Urinary bladder (tissue), 4 donors: ENCODE data around the gene CCDC183. TPM values are rescaled to one million over a fixed set of nuclear protein-coding genes. Genes with fewer than 3 reads are reported as not detected.

Experiments used
- DNase-seq: peaks from one replicate; pipeline ENCODE4 v3.0.0-alpha.2; 2015; ENCODE audit errors: extremely low spot score
- H3K27ac ChIP-seq: one replicate; pipeline ENCODE4 v1.5.1; 2013; ENCODE audit warnings: low read depth, mild to moderate bottlenecking, moderate library complexity
- H3K36me3 ChIP-seq: one replicate; pipeline ENCODE4 v1.6.1; 2013; ENCODE audit warnings: mild to moderate bottlenecking, moderate library complexity; ENCODE audit not compliant: insufficient read depth
- H3K4me1 ChIP-seq: one replicate; pipeline ENCODE4 v1.6.1; 2013; ENCODE audit warnings: mild to moderate bottlenecking, moderate library complexity; ENCODE audit not compliant: insufficient read depth
- H3K4me3 ChIP-seq: one replicate; pipeline ENCODE4 v1.5.1; 2013; ENCODE audit warnings: low read depth, low read length
- WGBS: extraction: QIAGEN DNeasy Blood & Tissue Kit; methylation state at CpG from one replicate; pipeline ENCODE4 v1.1.7; 2013; 5-methylcytosine and 5-hydroxymethylcytosine counted together
- polyA plus RNA-seq: library from polyadenylated mRNA; stranded (reverse); fragments of 200-250 nt; gene quantifications from one replicate; pipeline ENCODE4 v1.2.3, GENCODE V29; 2013
- total RNA-seq: library from RNA; depleted of rRNA; stranded (reverse); fragments of >200 nt; gene quantifications from one replicate; pipeline ENCODE4 v1.2.3, GENCODE V29; 2014
- donor health status: healthy with polysubstance abuse.
- donor health status: healthy.

CCDC183 gene
- total and polyA plus RNA-seq, 2 donors: 0.85 to 1.5 TPM

DNA sequence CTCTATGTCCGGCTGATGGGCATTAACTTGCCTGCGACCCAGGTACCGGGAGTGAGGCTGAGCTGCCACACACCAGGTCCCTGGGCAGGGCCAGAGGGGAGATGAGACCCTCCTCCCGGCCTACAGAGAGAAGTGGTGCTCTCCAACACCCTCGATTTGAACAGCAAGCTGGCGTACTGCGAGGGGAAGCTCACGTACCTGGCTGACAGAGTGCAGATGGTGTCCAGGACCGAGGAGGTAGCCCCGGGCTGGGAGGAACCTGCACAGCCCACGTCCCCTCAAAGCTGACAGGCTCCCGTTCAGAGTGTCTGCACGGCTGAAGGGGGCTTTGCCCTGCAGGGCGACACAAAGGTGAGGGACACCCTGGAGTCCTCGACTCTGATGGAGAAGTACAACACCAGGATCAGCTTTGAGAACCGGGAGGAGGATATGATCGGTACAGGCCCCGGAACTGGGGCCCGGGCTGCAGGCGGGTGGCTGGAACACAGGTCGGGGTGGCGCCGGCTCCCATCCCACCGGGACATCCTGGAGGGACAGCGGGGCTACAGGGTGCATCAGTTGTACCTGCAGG is 10.6 kb downstream of the CCDC183 start:
- H3K27ac ChIP-seq: no peak overlapping the region
- WGBS: 69% methylated on average over 25 of the region's 25 CpGs
- no peaks in the 10 kb centered on the region for H3K36me3 ChIP-seq
- peaks cover 1% of the 10 kb centered on the region for H3K4me1 ChIP-seq
- no peak for DNase-seq
- peak overlapping the region; percentile 98 for H3K4me3 ChIP-seq

DNA sequence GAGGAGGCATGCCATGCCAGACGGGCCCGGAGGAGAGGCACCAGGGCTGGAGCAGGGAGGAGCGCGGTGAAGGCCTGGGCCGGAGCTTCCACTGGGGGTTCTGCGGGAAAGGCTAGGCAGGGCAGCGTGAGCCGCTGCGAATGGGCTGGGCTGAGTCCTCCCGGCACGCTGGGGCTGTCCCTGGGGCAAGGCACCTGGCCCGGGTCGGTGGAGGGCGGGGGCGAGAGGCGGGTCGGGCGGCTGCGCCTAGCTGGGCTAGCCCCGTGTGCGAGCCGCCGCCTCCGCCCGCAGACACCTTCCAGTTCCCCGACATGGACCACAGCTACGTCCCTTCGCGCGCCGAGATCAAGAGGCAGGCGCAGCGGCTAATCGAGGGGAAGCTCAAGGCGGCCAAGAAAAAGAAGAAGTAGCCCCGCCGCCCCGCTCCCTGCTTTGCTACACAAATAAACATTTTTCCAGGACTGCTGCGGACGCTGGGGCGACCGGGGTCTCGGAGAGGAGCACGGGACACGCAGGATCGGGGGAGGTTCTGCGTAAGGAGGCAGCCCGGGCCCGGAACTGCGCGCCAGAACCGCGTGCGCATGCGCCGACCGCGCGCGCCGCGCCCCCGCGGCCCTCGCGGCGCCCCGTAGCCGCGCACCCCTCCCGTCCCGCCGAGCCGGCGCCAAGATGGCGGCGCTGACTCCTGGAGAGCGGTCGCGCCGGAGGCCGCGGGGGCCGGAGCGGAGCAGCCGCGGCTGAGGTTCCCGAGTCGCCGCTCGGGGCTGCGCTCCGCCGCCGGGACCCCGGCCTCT is 11.3 kb downstream of the CCDC183 start, which contains the start of gene RABL6:
Gene RABL6 (plus strand): TSS at position 668 of the 794 bp plus-strand sequence. CDS start 249 bp downstream, outside the sequence.
- WGBS: under 1% methylated on average over 96 of the region's 96 CpGs
- Histone ChIP-seq H3K27ac (peak within 1 kb of the TSS; percentile 70), H3K4me3 (peak within 1 kb of the TSS; percentile 98), H3K36me3 (no peaks in the 10 kb centered on the region), H3K4me1 (peaks cover 1% of the 10 kb centered on the region)
- DNase-seq: no peak

DNA sequence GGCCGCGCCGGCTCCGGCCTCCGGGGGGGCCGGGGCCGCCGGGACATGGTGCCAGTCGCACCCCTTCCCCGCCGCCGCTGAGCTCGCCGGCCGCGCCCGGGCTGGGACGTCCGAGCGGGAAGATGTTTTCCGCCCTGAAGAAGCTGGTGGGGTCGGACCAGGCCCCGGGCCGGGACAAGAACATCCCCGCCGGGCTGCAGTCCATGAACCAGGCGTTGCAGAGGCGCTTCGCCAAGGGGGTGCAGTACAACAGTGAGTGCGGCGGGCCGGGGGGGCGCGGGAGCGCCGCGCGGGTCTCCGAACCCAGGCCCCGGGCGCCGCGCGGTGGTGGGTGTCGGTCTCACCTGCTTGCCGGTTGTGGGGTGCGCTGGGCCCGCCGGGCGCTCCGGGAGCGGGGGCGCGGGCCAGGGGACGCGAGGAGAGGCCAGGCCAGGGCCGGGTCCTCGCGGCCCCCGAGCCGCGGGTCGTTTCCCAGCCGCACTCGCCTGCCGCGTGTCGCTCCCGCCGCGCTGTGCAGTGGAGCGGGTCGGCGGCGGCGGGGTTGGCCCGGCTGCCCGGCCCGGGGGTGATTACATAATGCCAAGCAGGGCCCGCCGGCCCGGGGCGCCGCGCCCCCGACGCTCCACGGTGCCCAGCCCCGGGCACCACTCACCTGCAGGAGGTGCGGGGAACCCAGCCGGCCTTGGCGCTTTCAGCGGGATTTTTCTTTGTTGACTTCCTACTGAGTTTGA is 12.1 kb downstream of the CCDC183 start:
- Histone ChIP-seq H3K4me3 (peak overlapping the region; percentile 98), H3K36me3 (peaks cover 3% of the 10 kb centered on the region), H3K4me1 (peaks cover 1% of the 10 kb centered on the region), H3K27ac (peak overlapping the region; percentile 51)
- under 1% methylated on average over 93 of the region's 93 CpGs for WGBS
- no peak for DNase-seq

DNA sequence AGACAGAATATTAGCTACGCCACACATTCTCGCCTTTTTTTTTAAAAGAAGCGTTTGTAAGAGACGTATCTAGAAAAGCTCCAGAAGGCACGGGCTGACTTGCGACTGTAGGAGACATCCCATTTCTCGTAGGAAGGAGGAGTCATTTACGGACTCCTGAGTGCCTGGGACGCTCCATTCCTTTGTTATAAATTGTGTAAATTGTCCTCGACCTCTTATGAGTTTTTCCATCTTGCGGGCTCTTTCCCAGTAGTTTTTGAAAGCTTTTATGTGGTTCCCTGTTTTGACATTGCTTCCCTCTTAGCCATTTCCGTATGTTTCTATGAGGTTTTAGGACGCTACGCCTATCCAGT is 12.6 kb downstream of the CCDC183 start:
- H3K4me3 ChIP-seq: peak overlapping the region; percentile 98
- peaks cover 1% of the 10 kb centered on the region for H3K4me1 ChIP-seq
- WGBS: 8% methylated on average over 14 of the region's 14 CpGs
- DNase-seq: no peak
- H3K27ac ChIP-seq: no peak overlapping the region
- H3K36me3 ChIP-seq: peaks cover 3% of the 10 kb centered on the region

GRCh38 chr9:136814725-136815421 is 18.7 kb downstream of the CCDC183 start:
- DNase-seq: no peak
- WGBS: 93% methylated on average over 13 of the region's 13 CpGs
- Histone ChIP-seq H3K36me3 (peaks cover 3% of the 10 kb centered on the region), H3K27ac (no peak overlapping the region), H3K4me3 (no peak overlapping the region), H3K4me1 (peaks cover 1% of the 10 kb centered on the region)

GRCh38 chr9:136815422-136815782 is 19.3 kb downstream of the CCDC183 start:
- Histone ChIP-seq H3K36me3 (peaks cover 3% of the 10 kb centered on the region), H3K27ac (no peak overlapping the region), H3K4me1 (no peaks in the 10 kb centered on the region), H3K4me3 (no peak overlapping the region)
- WGBS: 48% methylated on average over 1 of the region's 1 CpG
- DNase-seq: no peak

GRCh38 chr9:136820971-136821825 is 25.1 kb downstream of the CCDC183 start:
- peak overlapping the region; percentile 28 for H3K4me3 ChIP-seq
- DNase-seq: no peak
- H3K4me1 ChIP-seq: no peaks in the 10 kb centered on the region
- no peak overlapping the region for H3K27ac ChIP-seq
- WGBS: 10% methylated on average over 83 of the region's 83 CpGs
- H3K36me3 ChIP-seq: no peaks in the 10 kb centered on the region

DNA sequence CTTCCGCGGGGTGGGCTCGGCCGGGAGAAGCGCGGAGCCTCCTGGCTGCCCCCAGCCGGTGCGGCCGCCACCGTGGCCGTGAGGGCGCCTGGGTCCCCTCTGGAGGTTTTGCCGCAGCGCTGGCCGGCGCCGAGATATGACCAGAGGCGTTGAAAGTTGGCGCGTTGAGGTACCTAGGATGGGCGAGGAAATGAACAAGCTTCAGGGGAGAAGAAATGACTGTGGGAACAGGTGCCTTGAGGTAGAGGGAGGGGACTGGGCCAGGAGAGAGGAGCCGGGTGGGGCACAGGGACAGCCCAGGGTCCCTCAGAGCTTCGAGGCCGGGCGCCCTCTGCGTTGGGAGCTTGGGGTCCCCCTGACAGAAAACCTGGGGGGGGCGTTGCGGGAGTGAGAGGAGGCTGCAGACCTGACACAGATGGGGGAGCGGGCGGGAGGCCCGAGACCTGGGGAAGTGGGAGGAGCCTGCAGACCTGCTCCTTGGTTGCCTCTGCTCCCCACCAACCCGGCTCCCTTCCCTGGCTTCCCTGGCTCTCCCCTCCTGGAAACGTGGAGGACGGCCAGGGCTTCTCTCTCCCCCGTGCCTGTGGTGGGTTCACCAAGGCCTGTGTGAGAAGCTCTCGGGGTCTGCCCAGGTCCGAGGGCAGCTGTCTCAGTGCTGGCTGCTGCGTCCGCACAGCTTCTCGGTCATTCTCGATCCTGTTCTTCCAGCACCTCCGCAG is 25.8 kb downstream of the CCDC183 start:
- WGBS: 63% methylated on average over 42 of the region's 42 CpGs
- Histone ChIP-seq H3K27ac (no peak overlapping the region), H3K4me1 (no peaks in the 10 kb centered on the region), H3K4me3 (peak overlapping the region; percentile 28), H3K36me3 (no peaks in the 10 kb centered on the region)
- DNase-seq: no peak

- DNase-seq: no peak
- H3K36me3 ChIP-seq: no peaks in the 10 kb centered on the region
- no peaks in the 10 kb centered on the region for H3K4me1 ChIP-seq
- no peak overlapping the region for H3K4me3 ChIP-seq
- WGBS: 88% methylated on average over 30 of the region's 30 CpGs
- H3K27ac ChIP-seq: no peak overlapping the region
These were observed 27.3 kb downstream of the CCDC183 start for GRCh38 chr9:136823136-136824046.

GRCh38 chr9:136824496-136825225 is 28.5 kb downstream of the CCDC183 start:
- WGBS: 91% methylated on average over 21 of the region's 21 CpGs
- H3K4me3 ChIP-seq: no peak overlapping the region
- no peak overlapping the region for H3K27ac ChIP-seq
- H3K4me1 ChIP-seq: no peaks in the 10 kb centered on the region
- DNase-seq: no peak
- H3K36me3 ChIP-seq: no peaks in the 10 kb centered on the region
